Kidney (tissue), 14 donors: ENCODE results near the gene TRPC4AP. TPM values are rescaled to one million over a fixed set of nuclear protein-coding genes. Genes with fewer than 3 reads are reported as not detected.
"Not testable (repeated sequence)": the region's sequence is repeated elsewhere in the genome, so short reads cannot be mapped to it uniquely, and the experiment has no call there.

Experiments
- DNase-seq, 5 donors: peaks; one replicate each; pipeline ENCODE4 v3.0.0-alpha.2; 2013 to 2020
- FAIRE-seq: peaks from 2 replicates; lab custom pipeline; 2012; peaks lifted over from hg19 to GRCh38; lab: Jason Lieb, UNC
- H3K27ac ChIP-seq, 2 donors: one replicate each; pipeline ENCODE4 v1.7.0; 2013; ENCODE audit warnings: low read depth in 2 of 2, low read length in 2 of 2, inconsistent platforms in 1 of 2
- H3K27me3 ChIP-seq: one replicate; pipeline ENCODE4 v1.7.1; 2013; ENCODE audit warnings: low read length, inconsistent platforms; ENCODE audit not compliant: control insufficient read depth, insufficient read depth
- H3K36me3 ChIP-seq, 3 donors: one replicate each; pipeline versions ENCODE4 v1.7.0 to v1.7.1; 2013; ENCODE audit warnings: low read length in 3 of 3, control low read depth in 1 of 3, inconsistent platforms in 1 of 3; ENCODE audit not compliant: insufficient read depth in 3 of 3, control insufficient read depth in 2 of 3
- H3K4me1 ChIP-seq, 3 donors: one replicate each; pipeline versions ENCODE4 v1.7.0 to v1.7.1; 2013; ENCODE audit warnings: low read length in 3 of 3, inconsistent platforms in 1 of 3, low read depth in 1 of 3; ENCODE audit not compliant: control insufficient read depth in 2 of 3, insufficient read depth in 2 of 3
- H3K4me3 ChIP-seq, 3 donors: one replicate each; pipeline versions ENCODE4 v1.7.0 to v1.8.1; 2013; ENCODE audit warnings: low read length in 3 of 3, control low read depth in 1 of 3, inconsistent platforms in 1 of 3
- H3K9ac ChIP-seq, 3 donors: one replicate each; pipeline versions ENCODE4 v1.7.0 to v1.7.1; 2013; ENCODE audit warnings: low read length in 3 of 3, control low read depth in 1 of 3, inconsistent platforms in 1 of 3
- H3K9me3 ChIP-seq, 3 donors: one replicate each; pipeline versions ENCODE4 v1.7.0 to v1.7.1; 2013; ENCODE audit warnings: low read length in 3 of 3, control low read depth in 1 of 3, inconsistent platforms in 1 of 3; ENCODE audit not compliant: control insufficient read depth in 2 of 3, insufficient read depth in 1 of 3
- CTCF ChIP-seq: IDR thresholded peaks from 3 replicates; pipeline ENCODE4 v1.5.1; 2012; ENCODE audit warnings: mild to moderate bottlenecking, moderate library complexity, borderline replicate concordance; ENCODE audit not compliant: insufficient read depth; ENCODE audit errors: extremely low read depth
- intact Hi-C: fragments of 100-400 bp; cut with DNase I; formaldehyde crosslinking; loops from one replicate; pipeline ENCODE4 v1.11.1; 2022
- polyA plus RNA-seq: library from polyadenylated mRNA; stranded (reverse); fragments of 350-450 nt; fragmentation: Illumina TruSeq; extraction: RNeasy Lipid Tissue Mini Kit (QIAGEN cat#74804); gene quantifications from one replicate; pipeline ENCODE4 v1.2.3, GENCODE V29; 2014; ENCODE audit warnings: low read depth, low replicate concordance; ENCODE audit not compliant: insufficient read depth
- total RNA-seq: library from RNA; stranded (reverse); fragmentation: NEBNext Ultra II Directional; extraction: Animal tissue kit (Norgen Biotek cat#: 25700); gene quantifications from one replicate; pipeline ENCODE4 v1.2.1, GENCODE V29; 2021
- donor health status: control.
- donor health status: control.
- donor health status: control.
- donor health status: control.
- donor health status: control.
- donor health status: DM: yes; HTN: yes; CAD: no.
- donor health status: Normal renal cell carcinoma (clear cell type).

The TRPC4AP gene
- total and polyA plus RNA-seq, 2 donors from 2014 or later: 36.5 to 51.2 TPM

GRCh38 chr20:35117629-35118028, 25.0 kb upstream of the TRPC4AP start:
- H3K4me3 ChIP-seq: no peak overlapping the region
- H3K36me3 ChIP-seq: peaks cover 0 to 35% (median 27%) of the 10 kb centered on the region in 3 donors
- H3K4me1 ChIP-seq: no peaks in the 10 kb centered on the region
- intact Hi-C loops: no loop called here
- no peak for DNase-seq
- FAIRE-seq: no peak
- no peak overlapping the region for H3K27ac ChIP-seq
- no peaks in the 10 kb centered on the region for H3K27me3 ChIP-seq
- H3K9me3 ChIP-seq: no peaks in the 10 kb centered on the region
- H3K9ac ChIP-seq: no peak overlapping the region
- TF ChIP-seq CTCF: no peak

- Histone ChIP-seq H3K27ac (no peak overlapping the region), H3K36me3 (peaks cover 0 to 33% (median 25%) of the 10 kb centered on the region in 3 donors), H3K27me3 (no peaks in the 10 kb centered on the region), H3K9me3 (no peaks in the 10 kb centered on the region), H3K9ac (no peak overlapping the region), H3K4me3 (no peak overlapping the region), H3K4me1 (no peaks in the 10 kb centered on the region)
- DNase-seq: no peak
- intact Hi-C loops: no loop called here
- no peak for TF ChIP-seq CTCF
- no peak for FAIRE-seq
Measured at GRCh38 chr20:35117196-35117595, 24.6 kb upstream of the TRPC4AP start.

GRCh38 chr20:35116258-35116657, 23.7 kb upstream of the TRPC4AP start:
- FAIRE-seq (no peak), DNase-seq (no peak)
- Histone ChIP-seq H3K9ac (no peak overlapping the region), H3K36me3 (peaks cover 0 to 25% (median 21%) of the 10 kb centered on the region in 3 donors), H3K27ac (no peak overlapping the region), H3K9me3 (no peaks in the 10 kb centered on the region), H3K27me3 (no peaks in the 10 kb centered on the region), H3K4me3 (no peak overlapping the region), H3K4me1 (no peaks in the 10 kb centered on the region)
- intact Hi-C loops: no loop called here
- TF ChIP-seq CTCF: no peak

GRCh38 chr20:35115606-35116005, 23.0 kb upstream of the TRPC4AP start:
- no peak for FAIRE-seq
- TF ChIP-seq CTCF: no peak
- Histone ChIP-seq H3K4me3 (no peak overlapping the region), H3K36me3 (peaks cover 0 to 22% (median 21%) of the 10 kb centered on the region in 3 donors), H3K27me3 (no peaks in the 10 kb centered on the region), H3K27ac (no peak overlapping the region), H3K9ac (no peak overlapping the region), H3K4me1 (no peaks in the 10 kb centered on the region), H3K9me3 (no peaks in the 10 kb centered on the region)
- intact Hi-C loops: no loop called here
- peak in 1 of 5 donors; percentile 12 for DNase-seq

- H3K4me3 ChIP-seq, H3K9me3 ChIP-seq, H3K27ac ChIP-seq, H3K27me3 ChIP-seq, H3K36me3 ChIP-seq, H3K9ac ChIP-seq, H3K4me1 ChIP-seq, FAIRE-seq, intact Hi-C loops, DNase-seq: not testable (repeated sequence)
Measured at GRCh38 chr20:35112276-35112675, 19.7 kb upstream of the TRPC4AP start.
